ENCODE data around the gene MID1IP1. TPM values are rescaled to one million over a fixed set of nuclear protein-coding genes. Genes with fewer than 3 reads are reported as not detected.

Gene MID1IP1, protein sequence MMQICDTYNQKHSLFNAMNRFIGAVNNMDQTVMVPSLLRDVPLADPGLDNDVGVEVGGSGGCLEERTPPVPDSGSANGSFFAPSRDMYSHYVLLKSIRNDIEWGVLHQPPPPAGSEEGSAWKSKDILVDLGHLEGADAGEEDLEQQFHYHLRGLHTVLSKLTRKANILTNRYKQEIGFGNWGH
- total RNA-seq = 10 to 100 TPM; 60.8 to 62.0 TPM

- no peaks in the 10 kb centered on the region for H3K9me3 Mint-ChIP-seq
- CTCF ChIA-PET = interaction anchor here (0.9 to 1.6 kb wide), 4 partner anchors 10 to 325 kb away, joined by 3 read pairs; no protein-coding TSS in a partner anchor
- peak within 1 kb of the TSS; percentile 96 for H3K27ac Mint-ChIP-seq
- peak within 1 kb of the TSS; percentile 82 for H3K4me3 Mint-ChIP-seq
- POLR2A ChIA-PET = interaction anchor here (1.0 kb wide), 1 partner anchor 11 kb away, joined by 5 read pairs; no protein-coding TSS in a partner anchor
- peaks cover 23% of the 10 kb centered on the region for H3K36me3 Mint-ChIP-seq (ENCODE audit: low read depth)
- peak; percentile 85 for DNase-seq
- no peaks in the 10 kb centered on the region for H3K27me3 Mint-ChIP-seq
- H3K4me1 Mint-ChIP-seq = peaks cover 11% of the 10 kb centered on the region
Observed at GRCh38 chrX:38800981-38801845, at the start of gene MID1IP1. Gene MID1IP1, plus strand, starts transcription at chrX:38801459. Its CDS starts 3,488 bp downstream, at chrX:38804947.

- Mint-ChIP-seq H3K27me3 (no peaks in the 10 kb centered on the region), H3K27ac (no peak overlapping the region), H3K4me1 (no peaks in the 10 kb centered on the region), H3K9me3 (peaks cover 3% of the 10 kb centered on the region), H3K36me3 (ENCODE audit: low read depth) (no peaks in the 10 kb centered on the region), H3K4me3 (no peak overlapping the region)
- DNase-seq = peak; percentile 22
- POLR2A ChIA-PET = no interaction called here
- CTCF ChIA-PET = no interaction called here
Observed at GRCh38 chrX:38754102-38754790, 47.0 kb upstream of the MID1IP1 start.

GRCh38 chrX:38754818-38755718 is 46.2 kb upstream of the MID1IP1 start:
- Mint-ChIP-seq H3K9me3 (peaks cover 3% of the 10 kb centered on the region), H3K4me1 (no peaks in the 10 kb centered on the region), H3K36me3 (ENCODE audit: low read depth) (no peaks in the 10 kb centered on the region), H3K4me3 (no peak overlapping the region), H3K27ac (no peak overlapping the region), H3K27me3 (no peaks in the 10 kb centered on the region)
- DNase-seq = no peak
- POLR2A ChIA-PET = no interaction called here
- CTCF ChIA-PET = no interaction called here

GRCh38 chrX:38760883-38761282 is 40.4 kb upstream of the MID1IP1 start:
- no peak overlapping the region for H3K4me3 Mint-ChIP-seq

DNA sequence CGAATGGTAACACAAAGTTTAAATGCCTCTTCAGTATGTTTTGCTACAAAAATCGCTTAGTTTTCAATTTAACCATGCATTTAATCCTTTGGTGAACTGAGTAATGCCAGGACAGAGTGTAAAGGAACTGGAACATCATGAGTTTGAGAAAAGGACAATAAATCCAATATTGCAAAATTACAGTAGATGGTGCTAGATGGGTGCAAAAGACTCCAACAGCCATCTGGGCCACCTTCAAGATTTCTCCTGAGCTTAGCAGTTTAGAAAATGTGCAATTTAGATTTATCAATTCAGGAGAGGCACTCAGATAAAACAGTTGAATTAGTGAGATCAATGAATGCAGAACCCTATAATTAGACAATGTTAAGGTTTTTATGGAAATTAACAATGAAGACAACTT is 33.2 kb upstream of the MID1IP1 start:
- DNase-seq = peak; percentile 6
- no peak overlapping the region for H3K4me3 Mint-ChIP-seq
- ChIA-PET CTCF (no interaction called here), POLR2A (no interaction called here)
- H3K9me3 Mint-ChIP-seq = no peaks in the 10 kb centered on the region
- no peaks in the 10 kb centered on the region for H3K27me3 Mint-ChIP-seq
- H3K36me3 Mint-ChIP-seq (ENCODE audit: low read depth) = no peaks in the 10 kb centered on the region
- no peak overlapping the region for H3K27ac Mint-ChIP-seq
- no peaks in the 10 kb centered on the region for H3K4me1 Mint-ChIP-seq

More at GRCh38 chrX:38760883-38761282, 40.4 kb upstream of the MID1IP1 start:
- ChIA-PET POLR2A (no interaction called here), CTCF (no interaction called here)
- no peak for DNase-seq
- no peaks in the 10 kb centered on the region for H3K27me3 Mint-ChIP-seq
- H3K4me1 Mint-ChIP-seq = no peaks in the 10 kb centered on the region
- H3K9me3 Mint-ChIP-seq = peaks cover 3% of the 10 kb centered on the region
- H3K27ac Mint-ChIP-seq = no peak overlapping the region
- no peaks in the 10 kb centered on the region for H3K36me3 Mint-ChIP-seq (ENCODE audit: low read depth)

- no peak overlapping the region for H3K4me3 Mint-ChIP-seq
- no peak overlapping the region for H3K27ac Mint-ChIP-seq
- H3K27me3 Mint-ChIP-seq = no peaks in the 10 kb centered on the region
- POLR2A ChIA-PET = no interaction called here
- no peaks in the 10 kb centered on the region for H3K9me3 Mint-ChIP-seq
- DNase-seq = no peak
- CTCF ChIA-PET = no interaction called here
- H3K36me3 Mint-ChIP-seq (ENCODE audit: low read depth) = no peaks in the 10 kb centered on the region
- H3K4me1 Mint-ChIP-seq = no peaks in the 10 kb centered on the region
Observed at GRCh38 chrX:38770152-38770551, 31.1 kb upstream of the MID1IP1 start.

DNA sequence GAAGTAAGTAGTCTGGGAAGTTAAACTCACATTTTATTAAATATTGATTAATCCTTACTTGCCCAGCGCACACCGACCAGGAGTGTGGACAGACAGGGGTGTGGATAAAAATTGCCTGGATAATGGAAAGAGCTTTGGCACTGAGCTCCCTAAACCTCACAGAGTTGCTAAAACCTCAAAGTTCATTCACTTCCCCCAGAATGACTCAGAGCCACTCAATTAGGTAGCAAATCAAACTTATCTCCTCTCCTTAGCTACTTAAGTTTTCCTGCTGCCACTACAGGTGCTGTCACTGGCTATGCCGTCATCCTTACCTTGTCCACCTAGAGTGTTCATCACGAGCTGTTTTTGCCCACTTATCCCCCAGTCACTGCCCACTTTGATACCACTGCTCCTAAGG is 27.0 kb upstream of the MID1IP1 start:
- Mint-ChIP-seq H3K27me3 (no peaks in the 10 kb centered on the region), H3K36me3 (ENCODE audit: low read depth) (no peaks in the 10 kb centered on the region), H3K4me1 (no peaks in the 10 kb centered on the region), H3K4me3 (no peak overlapping the region), H3K27ac (no peak overlapping the region), H3K9me3 (no peaks in the 10 kb centered on the region)
- POLR2A ChIA-PET = no interaction called here
- no peak for DNase-seq
- CTCF ChIA-PET = interaction anchor here (1.4 kb wide), 1 partner anchor 11 kb away, joined by 3 read pairs; no protein-coding TSS in a partner anchor

DNA sequence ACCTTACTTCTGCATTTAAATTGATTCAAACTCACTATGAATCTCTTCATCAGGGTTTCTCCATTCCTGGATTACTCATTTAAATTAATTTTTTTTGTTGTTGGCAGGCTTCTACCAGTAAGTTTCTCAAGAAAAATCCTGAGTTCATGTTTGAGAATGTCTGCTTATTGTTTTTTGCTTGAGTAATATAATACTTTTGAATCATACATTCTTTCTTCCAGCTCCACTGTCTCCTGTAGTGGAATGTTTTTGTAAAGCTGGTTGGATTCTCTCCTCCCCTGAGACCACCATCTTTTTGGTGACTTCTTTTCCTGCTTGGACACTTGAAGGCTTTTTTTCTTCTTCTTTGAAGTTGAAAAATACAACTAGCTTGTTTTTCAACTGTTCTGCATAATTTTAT is 4.3 kb upstream of the MID1IP1 start:
- ChIA-PET POLR2A (no interaction called here), CTCF (interaction anchor here (0.7 to 1.1 kb wide), 2 partner anchors 109 to 355 kb away, joined by 3 to 4 read pairs; no protein-coding TSS in a partner anchor)
- peaks cover 5% of the 10 kb centered on the region for H3K36me3 Mint-ChIP-seq (ENCODE audit: low read depth)
- H3K4me3 Mint-ChIP-seq = no peak overlapping the region
- no peaks in the 10 kb centered on the region for H3K27me3 Mint-ChIP-seq
- peaks cover 5% of the 10 kb centered on the region for H3K4me1 Mint-ChIP-seq
- no peak overlapping the region for H3K27ac Mint-ChIP-seq
- no peaks in the 10 kb centered on the region for H3K9me3 Mint-ChIP-seq
- DNase-seq = no peak

DNA sequence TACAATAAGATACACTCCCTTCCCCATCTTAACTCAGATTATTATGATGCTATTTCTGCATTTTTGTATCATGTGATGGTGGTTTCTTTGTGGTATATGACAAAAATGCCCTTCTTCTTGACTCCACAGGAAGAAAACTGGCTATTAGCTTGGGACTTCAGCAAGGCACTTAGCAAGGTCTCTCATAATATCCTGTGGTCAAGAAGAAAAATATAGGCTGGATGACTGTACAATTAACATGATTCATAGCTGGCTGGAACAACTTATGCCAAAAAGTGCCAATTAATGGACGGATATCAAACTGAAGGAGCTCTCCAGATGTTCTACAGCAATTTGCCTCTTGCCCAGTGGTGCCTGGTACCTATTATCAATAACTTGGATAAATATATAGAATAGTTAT is 2.3 kb upstream of the MID1IP1 start:
- no peak overlapping the region for H3K4me3 Mint-ChIP-seq
- peaks cover 11% of the 10 kb centered on the region for H3K4me1 Mint-ChIP-seq
- peaks cover 5% of the 10 kb centered on the region for H3K36me3 Mint-ChIP-seq (ENCODE audit: low read depth)
- no peak for DNase-seq
- H3K9me3 Mint-ChIP-seq = no peaks in the 10 kb centered on the region
- H3K27ac Mint-ChIP-seq = no peak overlapping the region
- POLR2A ChIA-PET = no interaction called here
- no peaks in the 10 kb centered on the region for H3K27me3 Mint-ChIP-seq
- CTCF ChIA-PET = no interaction called here

- peak; percentile 14 for DNase-seq
- Mint-ChIP-seq H3K36me3 (ENCODE audit: low read depth) (peaks cover 14% of the 10 kb centered on the region), H3K4me1 (peaks cover 11% of the 10 kb centered on the region), H3K27ac (no peak overlapping the region), H3K9me3 (no peaks in the 10 kb centered on the region), H3K4me3 (peak overlapping the region; percentile 34), H3K27me3 (no peaks in the 10 kb centered on the region)
- ChIA-PET POLR2A (no interaction called here), CTCF (no interaction called here)
Observed at GRCh38 chrX:38799995-38800580, 1.2 kb upstream of the MID1IP1 start.

- Mint-ChIP-seq H3K36me3 (ENCODE audit: low read depth) (peaks cover 35% of the 10 kb centered on the region), H3K4me1 (peaks cover 19% of the 10 kb centered on the region), H3K9me3 (no peaks in the 10 kb centered on the region), H3K27ac (peak overlapping the region; percentile 96), H3K27me3 (no peaks in the 10 kb centered on the region), H3K4me3 (peak overlapping the region; percentile 82)
- ChIA-PET CTCF (interaction anchor here (1.6 kb wide), 1 partner anchor 138 kb away, joined by 3 read pairs; no protein-coding TSS in a partner anchor), POLR2A (interaction anchor here (0.6 kb wide), 1 partner anchor 1051 kb away, joined by 4 read pairs; no protein-coding TSS in a partner anchor)
- DNase-seq = no peak
Observed at GRCh38 chrX:38803243-38803587, 2.0 kb downstream of the MID1IP1 start.

All from activated CD4-positive, alpha-beta T cell treated with anti-CD3 and anti-CD28 coated beads, Interleukin-2, amount 10 ng/mL, durations not matched to agents 7 days and 5 days (primary cell).